Activated B cell treated with CpG ODN at 0.5 μM for 24 hours (primary cell): ENCODE measurements around the gene SH3BP5L. TPM values are rescaled to one million over a fixed set of nuclear protein-coding genes. Genes with fewer than 3 reads are reported as not detected.

Experiments used
- ATAC-seq: fragments of 200-7000 bp; cut with Tn5 transposase; one replicate; pipeline ENCODE4 v1.10.0; 2021; ENCODE audit warnings: low read depth, mild to moderate bottlenecking, moderate library complexity
- CTCF ChIA-PET: fragments of 350-600 bp; sonication (Branson Sonifier 250); formaldehyde crosslinking; loops from one replicate; lab custom pipeline; 2021; ENCODE audit warnings: antibody characterized with exemption; lab: Charles Lee
- POLR2A ChIA-PET: fragments of 350-600 bp; sonication (Branson Sonifier 250); formaldehyde crosslinking; loops from one replicate; lab custom pipeline; 2021; ENCODE audit warnings: antibody characterized with exemption; lab: Charles Lee
- DNase-seq: peaks from one replicate; pipeline ENCODE4 v3.0.0; 2022
- H3K27ac Mint-ChIP-seq: one replicate; pipeline ENCODE4 v1.8.0; 2020; ENCODE audit warnings: mixed read lengths
- H3K27me3 Mint-ChIP-seq: one replicate; pipeline ENCODE4 v1.8.0; 2021; ENCODE audit warnings: mixed read lengths
- H3K36me3 Mint-ChIP-seq: one replicate; pipeline ENCODE4 v1.8.0; 2021; ENCODE audit warnings: low read depth, mixed read lengths
- H3K4me1 Mint-ChIP-seq: one replicate; pipeline ENCODE4 v1.8.0; 2021; ENCODE audit warnings: mixed read lengths
- H3K4me3 Mint-ChIP-seq: one replicate; pipeline ENCODE4 v1.8.0; 2020; ENCODE audit warnings: mild to moderate bottlenecking, mixed read lengths
- H3K9me3 Mint-ChIP-seq: one replicate; pipeline ENCODE4 v1.8.0; 2020; ENCODE audit warnings: mixed read lengths
- CTCF ChIP-seq: fragments of 200-600 bp; IDR thresholded peaks from one replicate; pipeline ENCODE4 v1.8.0; 2022; ENCODE audit warnings: antibody characterized with exemption, mild to moderate bottlenecking
- intact Hi-C: fragments of 100-400 bp; cut with micrococcal nuclease; formaldehyde crosslinking; loops from one replicate; pipeline ENCODE4 v1.15.1; 2024
- total RNA-seq: library from RNA; stranded (reverse); gene quantifications from 2 replicates; pipeline ENCODE4 v1.2.3, GENCODE V29; 2022

Gene SH3BP5L
- total RNA-seq, 1 donor from 2014 or later: 27.3 TPM

- ChIA-PET POLR2A (interaction anchor here (0.6 to 3.8 kb wide), 3 partner anchors 11 to 18 kb away, joined by 3 to 68 read pairs (median 3); partner anchors contain the start of gene ZNF692), CTCF (no interaction called here)
- ATAC-seq: no peak
- Mint-ChIP-seq H3K36me3 (peaks cover 11% of the 10 kb centered on the region), H3K9me3 (no peaks in the 10 kb centered on the region), H3K4me3 (no peak overlapping the region), H3K27ac (no peak overlapping the region), H3K4me1 (peaks cover 19% of the 10 kb centered on the region), H3K27me3 (peaks cover 8% of the 10 kb centered on the region)
- intact Hi-C loops: no loop called here
- no peak for TF ChIP-seq CTCF
- no peak for DNase-seq
These were observed 46.2 kb upstream of the SH3BP5L start for GRCh38 chr1:248871837-248872401.

GRCh38 chr1:248862998-248863881, 37.5 kb upstream of the SH3BP5L start:
- ATAC-seq: peak; percentile 51
- H3K27me3 Mint-ChIP-seq: no peaks in the 10 kb centered on the region
- H3K36me3 Mint-ChIP-seq: peaks cover 3% of the 10 kb centered on the region
- intact Hi-C loops: loop anchor here (1.0 kb wide), 2 partner anchors 10 to 37 kb away; no protein-coding TSS in a partner anchor
- H3K27ac Mint-ChIP-seq: peak overlapping the region; percentile 77
- H3K4me1 Mint-ChIP-seq: peaks cover 38% of the 10 kb centered on the region
- TF ChIP-seq CTCF: no peak
- ChIA-PET POLR2A (interaction anchor here (1.5 to 7.1 kb wide), 4 partner anchors 10 to 58 kb away, joined by 4 to 250 read pairs (median 38); partner anchors contain the start of genes PGBD2 and ZNF672), CTCF (no interaction called here)
- peak; percentile 67 for DNase-seq
- peak overlapping the region; percentile 90 for H3K4me3 Mint-ChIP-seq
- H3K9me3 Mint-ChIP-seq: no peaks in the 10 kb centered on the region

GRCh38 chr1:248862695-248862997, 36.9 kb upstream of the SH3BP5L start:
- ChIA-PET CTCF (no interaction called here), POLR2A (interaction anchor here (1.0 to 7.1 kb wide), 5 partner anchors 11 to 57 kb away, joined by 4 to 250 read pairs (median 9); partner anchors contain the start of genes PGBD2, SH3BP5L and ZNF672)
- no peak for TF ChIP-seq CTCF
- no peak for DNase-seq
- intact Hi-C loops: no loop called here
- peaks cover 44% of the 10 kb centered on the region for H3K4me1 Mint-ChIP-seq
- H3K4me3 Mint-ChIP-seq: peak overlapping the region; percentile 90
- no peaks in the 10 kb centered on the region for H3K9me3 Mint-ChIP-seq
- peak overlapping the region; percentile 77 for H3K27ac Mint-ChIP-seq
- no peaks in the 10 kb centered on the region for H3K27me3 Mint-ChIP-seq
- peak; percentile 1 for ATAC-seq
- H3K36me3 Mint-ChIP-seq: peaks cover 3% of the 10 kb centered on the region

DNA sequence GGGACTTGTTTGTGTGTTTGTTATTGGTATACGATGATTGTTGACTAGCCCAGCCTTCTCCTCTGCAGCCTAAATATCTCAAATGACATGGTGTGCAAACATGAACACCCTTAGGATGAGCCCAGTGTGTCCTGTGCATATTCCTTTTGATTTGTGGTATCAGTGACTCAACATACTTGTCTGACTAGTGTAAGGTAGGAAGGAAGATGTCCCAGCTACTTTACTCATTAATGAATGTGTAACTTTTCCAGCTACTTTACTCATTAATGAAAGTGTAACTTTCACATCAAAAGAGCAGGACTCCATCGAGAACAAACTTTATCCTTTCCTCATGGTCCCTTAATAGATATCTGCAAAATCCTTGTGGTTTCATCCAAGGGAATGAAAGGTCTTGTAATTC, 35.9 kb upstream of the SH3BP5L start:
- POLR2A ChIA-PET: interaction anchor here (0.6 to 7.1 kb wide), 5 partner anchors 12 to 56 kb away, joined by 3 to 250 read pairs (median 9); partner anchors contain the start of genes SH3BP5L and ZNF672
- DNase-seq (no peak), ATAC-seq (no peak)
- H3K9me3 Mint-ChIP-seq: no peaks in the 10 kb centered on the region
- H3K27ac Mint-ChIP-seq: no peak overlapping the region
- intact Hi-C loops: no loop called here
- no peak for TF ChIP-seq CTCF
- H3K4me3 Mint-ChIP-seq: no peak overlapping the region
- H3K27me3 Mint-ChIP-seq: no peaks in the 10 kb centered on the region
- H3K36me3 Mint-ChIP-seq: peaks cover 3% of the 10 kb centered on the region
- peaks cover 47% of the 10 kb centered on the region for H3K4me1 Mint-ChIP-seq
- CTCF ChIA-PET: no interaction called here

GRCh38 chr1:248860007-248860406, 34.3 kb upstream of the SH3BP5L start:
- Mint-ChIP-seq H3K9me3 (no peaks in the 10 kb centered on the region), H3K27ac (peak overlapping the region; percentile 97), H3K4me3 (peak overlapping the region; percentile 87), H3K36me3 (peaks cover 10% of the 10 kb centered on the region), H3K4me1 (peaks cover 49% of the 10 kb centered on the region), H3K27me3 (no peaks in the 10 kb centered on the region)
- TF ChIP-seq CTCF: no peak
- intact Hi-C loops: no loop called here
- ChIA-PET POLR2A (interaction anchor here (2.6 to 7.1 kb wide), 5 partner anchors 14 to 46 kb away, joined by 19 to 250 read pairs (median 46); partner anchors contain the start of genes PGBD2, SH3BP5L and ZNF672), CTCF (interaction anchor here (0.9 to 3.2 kb wide), 5 partner anchors 14 to 46 kb away, joined by 3 to 31 read pairs (median 7); partner anchors contain the start of genes PGBD2 and ZNF672)
- DNase-seq: no peak
- ATAC-seq: no peak
